NCI-H526 (cell line): ENCODE data around the gene THEM4.

Experiments
- DNase-seq, 2 experiments: peaks; one replicate each; lab custom pipeline; 2025; lab: John Stamatoyannopoulos, UW

The THEM4 gene

GRCh38 chr1:151909167-151910149 lies at the start of gene THEM4:
TSS of gene THEM4 (minus strand) at chr1:151909511. CDS start at chr1:151909458, 53 bp downstream.
- peak; percentile 97 to 100 for DNase-seq

- no peak for DNase-seq
These were observed 49.6 kb upstream of the THEM4 start for GRCh38 chr1:151958959-151959358.

- no peak for DNase-seq
These were observed 47.7 kb upstream of the THEM4 start for GRCh38 chr1:151956957-151957497.

- DNase-seq = peak; percentile 89 to 93
These were observed 44.2 kb upstream of the THEM4 start for GRCh38 chr1:151953409-151954094.

- DNase-seq = peak in 1 of 2 experiments; percentile 70
These were observed 43.5 kb upstream of the THEM4 start for GRCh38 chr1:151952811-151953210.

- DNase-seq = no peak
These were observed 40.3 kb upstream of the THEM4 start for GRCh38 chr1:151949371-151950193.

GRCh38 chr1:151948506-151948905 lies 39.2 kb upstream of the THEM4 start:
- no peak for DNase-seq

GRCh38 chr1:151947140-151947539 lies 37.8 kb upstream of the THEM4 start:
- no peak for DNase-seq

GRCh38 chr1:151945725-151946722 lies 36.7 kb upstream of the THEM4 start:
- peak; percentile 25 to 35 for DNase-seq

- DNase-seq = no peak
These were observed 35.7 kb upstream of the THEM4 start for GRCh38 chr1:151944857-151945575.

- no peak for DNase-seq
These were observed 35.0 kb upstream of the THEM4 start for GRCh38 chr1:151944126-151944856.

GRCh38 chr1:151943591-151943990 lies 34.3 kb upstream of the THEM4 start:
- no peak for DNase-seq

- no peak for DNase-seq
These were observed 33.6 kb upstream of the THEM4 start for GRCh38 chr1:151942882-151943281.

GRCh38 chr1:151940541-151940940 lies 31.2 kb upstream of the THEM4 start:
- DNase-seq = no peak

GRCh38 chr1:151939779-151940178 lies 30.5 kb upstream of the THEM4 start:
- no peak for DNase-seq

- DNase-seq = no peak
These were observed 29.8 kb upstream of the THEM4 start for GRCh38 chr1:151939141-151939540.

- no peak for DNase-seq
These were observed 27.3 kb upstream of the THEM4 start for GRCh38 chr1:151936653-151937052.

- DNase-seq = no peak
These were observed 26.7 kb upstream of the THEM4 start for GRCh38 chr1:151935894-151936602.
